EH (cell line): ENCODE measurements around the gene GLT1D1.

Experiments
- DNase-seq: peaks from one replicate; pipeline ENCODE4 v3.0.0-alpha.2; 2015; ENCODE audit warnings: low read depth

GLT1D1 gene

DNA sequence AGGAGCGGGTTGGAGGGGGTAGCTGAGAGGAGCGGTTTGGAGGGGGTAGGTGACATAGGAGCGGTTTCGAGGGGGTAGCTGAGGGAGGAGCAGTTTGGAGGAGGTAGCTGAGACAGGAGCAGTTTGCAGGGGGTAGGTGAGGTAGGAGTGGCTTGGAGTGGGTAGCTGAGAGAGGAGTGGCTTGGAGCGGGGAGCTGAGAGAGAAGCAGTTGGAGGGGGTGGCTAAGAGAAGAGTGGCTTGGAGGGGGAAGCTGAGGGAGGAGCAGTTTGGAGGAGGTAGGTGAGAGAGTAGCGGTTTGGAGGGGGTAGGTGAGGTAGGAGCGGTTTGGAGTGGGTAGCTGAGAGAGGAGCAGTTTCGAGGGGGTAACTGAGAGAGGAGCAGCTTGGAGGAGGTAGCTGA, 152.1 kb downstream of the GLT1D1 start:
- DNase-seq = no peak

DNA sequence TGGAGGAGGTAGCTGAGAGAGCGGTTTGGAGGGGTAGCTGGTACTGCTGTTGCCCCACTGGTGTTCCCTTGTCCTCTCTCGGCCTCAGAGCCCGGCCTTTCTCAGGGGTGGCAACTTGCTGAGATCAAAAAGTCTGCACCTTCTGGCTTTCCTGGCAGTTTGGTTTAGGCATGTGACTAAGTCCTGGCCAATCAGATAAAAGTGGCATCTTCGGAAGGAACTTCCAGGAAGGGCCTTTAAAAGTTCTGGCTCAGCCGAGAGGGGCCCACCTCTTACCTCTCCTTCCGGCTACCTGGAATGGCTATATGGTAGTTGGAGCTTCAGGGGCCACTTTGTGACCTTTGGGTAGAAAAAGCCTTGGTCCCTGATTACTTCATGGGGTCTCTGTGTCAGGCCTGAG, 152.6 kb downstream of the GLT1D1 start:
- no peak for DNase-seq

DNA sequence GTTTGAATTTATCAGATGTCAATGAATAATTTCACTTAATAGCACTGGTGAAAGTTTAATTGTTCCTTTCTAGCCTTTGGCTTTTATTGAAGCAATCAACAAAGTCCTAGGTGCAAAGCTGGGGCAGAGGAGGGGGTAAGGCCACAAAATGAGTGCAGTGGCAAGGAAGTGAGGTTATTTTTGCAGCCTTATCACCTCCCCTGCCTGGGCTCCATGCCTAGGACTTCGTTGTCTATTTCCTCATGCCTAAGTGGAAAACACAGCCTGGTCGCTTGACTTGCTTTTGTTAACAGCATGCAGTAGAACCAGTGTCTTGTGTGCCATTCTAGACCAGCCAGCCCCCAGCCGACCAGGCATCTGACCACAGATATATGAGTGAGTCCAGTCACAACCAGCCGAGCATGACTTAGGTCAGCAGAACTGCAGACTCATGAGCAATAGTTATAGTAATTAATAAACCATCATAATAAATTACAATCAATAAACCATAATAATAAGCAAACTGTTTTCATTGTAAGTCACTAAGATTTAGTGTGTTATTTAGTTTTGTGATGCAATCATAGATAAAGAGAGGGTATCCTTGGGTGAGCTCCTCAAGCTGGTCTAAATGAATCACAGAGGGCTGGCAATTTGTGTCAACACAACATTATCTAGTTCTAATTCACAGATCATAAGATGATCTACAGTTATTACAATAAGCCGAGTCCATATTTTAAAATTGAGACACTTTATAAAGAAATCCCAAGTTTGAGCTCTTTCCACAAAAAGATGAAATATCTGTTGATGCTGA, 156.8 kb downstream of the GLT1D1 start:
- no peak for DNase-seq

DNA sequence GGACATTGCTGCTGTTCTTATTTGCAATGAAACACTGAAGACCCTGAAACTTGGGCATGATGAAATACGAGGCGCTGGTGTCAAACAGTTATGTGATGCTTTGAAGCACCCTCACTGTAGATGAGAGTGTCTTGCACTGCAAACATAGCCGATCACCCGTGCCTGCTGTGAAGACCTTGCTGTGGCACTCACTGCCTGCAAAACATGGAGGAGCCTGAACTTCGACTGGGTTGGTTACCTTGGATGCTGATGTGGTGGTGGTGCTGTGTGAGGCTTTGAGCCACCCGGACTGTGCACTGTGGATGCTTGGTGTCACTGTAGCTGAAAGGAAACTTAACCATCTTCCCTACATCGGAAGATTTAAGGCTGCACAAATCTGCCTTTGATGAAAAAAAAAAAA, 162.9 kb downstream of the GLT1D1 start:
- DNase-seq = no peak

DNA sequence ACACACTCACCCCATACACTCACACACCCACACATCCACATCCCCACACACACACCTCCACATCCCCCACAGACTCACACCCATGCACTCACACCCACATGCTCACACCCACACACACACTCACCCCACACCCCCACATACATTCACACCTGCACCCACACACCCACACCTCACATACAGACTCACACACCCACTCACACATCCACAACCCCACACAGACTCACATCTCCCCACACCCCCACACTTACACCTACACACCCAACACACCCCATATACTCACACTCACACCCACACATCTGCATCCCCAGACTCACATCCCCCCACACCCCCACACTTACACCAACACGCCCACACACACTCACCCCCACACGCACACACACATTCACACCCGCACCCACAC, 171.8 kb downstream of the GLT1D1 start:
- no peak for DNase-seq

DNA sequence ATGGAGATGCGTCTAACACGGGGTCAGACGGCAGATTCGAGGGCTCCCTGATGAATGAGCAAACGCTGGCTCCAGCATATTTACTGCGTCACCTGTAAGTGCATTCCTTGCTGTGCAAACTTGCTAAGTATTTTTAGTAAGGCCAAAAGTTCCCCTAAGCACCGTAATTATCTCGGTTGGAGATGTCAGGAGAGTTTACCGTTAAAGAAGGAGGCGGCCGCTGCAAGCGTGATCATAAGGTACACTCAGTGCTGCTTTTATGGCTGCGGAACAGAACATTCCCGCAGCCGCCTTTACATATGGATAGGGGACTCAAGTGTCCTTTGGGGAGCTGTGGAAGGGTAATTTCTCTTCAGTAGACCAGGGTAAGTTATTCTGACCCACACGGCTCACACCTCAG, 175.6 kb downstream of the GLT1D1 start:
- DNase-seq = no peak
